ENCODE measurements around the gene HOXC9.

DNA sequence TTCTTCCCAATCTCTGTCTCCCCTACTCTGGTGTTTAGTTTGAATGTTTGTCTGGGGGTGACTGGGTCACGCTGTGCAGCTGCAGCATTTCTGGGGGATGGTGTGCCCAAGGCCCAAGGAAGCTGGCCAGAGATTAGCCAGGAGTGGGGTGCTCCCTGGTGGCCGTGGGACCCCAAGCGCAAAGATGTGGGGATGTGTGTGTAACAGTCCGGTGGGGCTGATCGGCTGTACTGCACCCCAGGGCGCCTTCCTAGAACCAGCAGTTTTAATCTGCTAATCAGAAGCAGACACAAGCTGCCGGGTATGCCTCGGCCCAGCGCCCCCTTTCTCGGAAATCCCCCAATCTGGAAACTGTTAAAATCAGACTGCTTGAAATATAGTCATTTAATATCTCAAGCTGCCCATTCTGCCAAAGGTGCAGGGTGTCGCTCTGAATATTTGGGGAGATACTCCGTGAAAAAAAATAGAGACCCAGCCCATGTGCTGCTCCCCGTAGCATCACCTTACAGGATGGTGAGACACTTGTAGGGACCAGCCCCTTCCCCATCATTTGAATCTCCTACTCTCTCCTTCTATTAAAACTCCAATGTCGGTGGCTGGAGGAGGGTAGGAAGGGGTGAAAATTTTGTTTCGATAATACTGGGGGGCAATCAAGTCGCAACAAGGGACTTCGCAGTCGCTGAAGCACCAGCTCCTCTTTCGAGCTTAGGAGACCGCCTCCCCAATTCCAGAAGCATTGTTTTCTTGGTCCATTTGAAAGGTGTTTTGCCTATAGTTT is 4.3 kb downstream of the HOXC9 start:
- TF ChIP-seq, protein P1, sequence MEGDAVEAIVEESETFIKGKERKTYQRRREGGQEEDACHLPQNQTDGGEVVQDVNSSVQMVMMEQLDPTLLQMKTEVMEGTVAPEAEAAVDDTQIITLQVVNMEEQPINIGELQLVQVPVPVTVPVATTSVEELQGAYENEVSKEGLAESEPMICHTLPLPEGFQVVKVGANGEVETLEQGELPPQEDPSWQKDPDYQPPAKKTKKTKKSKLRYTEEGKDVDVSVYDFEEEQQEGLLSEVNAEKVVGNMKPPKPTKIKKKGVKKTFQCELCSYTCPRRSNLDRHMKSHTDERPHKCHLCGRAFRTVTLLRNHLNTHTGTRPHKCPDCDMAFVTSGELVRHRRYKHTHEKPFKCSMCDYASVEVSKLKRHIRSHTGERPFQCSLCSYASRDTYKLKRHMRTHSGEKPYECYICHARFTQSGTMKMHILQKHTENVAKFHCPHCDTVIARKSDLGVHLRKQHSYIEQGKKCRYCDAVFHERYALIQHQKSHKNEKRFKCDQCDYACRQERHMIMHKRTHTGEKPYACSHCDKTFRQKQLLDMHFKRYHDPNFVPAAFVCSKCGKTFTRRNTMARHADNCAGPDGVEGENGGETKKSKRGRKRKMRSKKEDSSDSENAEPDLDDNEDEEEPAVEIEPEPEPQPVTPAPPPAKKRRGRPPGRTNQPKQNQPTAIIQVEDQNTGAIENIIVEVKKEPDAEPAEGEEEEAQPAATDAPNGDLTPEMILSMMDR (IDR thresholded peaks at IDR 0.05) = no peak
- TF ChIP-seq POLR2A (IDR thresholded peaks at IDR 0.05) = no peak
